GM11168 (cell line): Measurements from ENCODE around the gene MPRIP.
"Not testable (repeated sequence)": the region's sequence is repeated elsewhere in the genome, so short reads cannot be mapped to it uniquely, and the experiment has no call there.

Experiments
- in situ Hi-C: fragments of 300-500 bp; cut with MboI; formaldehyde crosslinking; loops from one replicate; pipeline ENCODE4 v1.12.0; 2022; ENCODE audit warnings: low sequenced_read_pairs; ENCODE audit not compliant: unreplicated experiment

The MPRIP gene

DNA sequence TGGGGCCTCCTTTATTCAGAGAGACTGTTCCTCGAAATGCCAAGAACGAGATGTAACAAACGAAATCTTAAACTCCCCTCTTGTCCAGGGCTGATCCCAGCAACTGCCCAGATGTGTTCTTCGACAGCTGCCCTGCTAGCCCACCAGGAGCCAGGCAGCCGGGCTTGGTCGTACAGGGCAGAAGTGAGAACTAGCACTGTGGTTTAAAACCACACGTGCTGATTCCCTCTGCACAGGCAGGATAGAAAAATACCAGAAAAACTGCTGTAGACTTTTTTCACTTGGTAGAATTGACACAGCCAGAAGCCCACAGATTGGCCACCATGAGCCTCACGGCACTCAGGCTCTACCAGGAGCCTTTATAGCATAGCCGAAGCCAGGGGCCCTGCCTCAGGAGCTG is 130.7 kb downstream of the MPRIP start:
- in situ Hi-C loops: no loop called here

DNA sequence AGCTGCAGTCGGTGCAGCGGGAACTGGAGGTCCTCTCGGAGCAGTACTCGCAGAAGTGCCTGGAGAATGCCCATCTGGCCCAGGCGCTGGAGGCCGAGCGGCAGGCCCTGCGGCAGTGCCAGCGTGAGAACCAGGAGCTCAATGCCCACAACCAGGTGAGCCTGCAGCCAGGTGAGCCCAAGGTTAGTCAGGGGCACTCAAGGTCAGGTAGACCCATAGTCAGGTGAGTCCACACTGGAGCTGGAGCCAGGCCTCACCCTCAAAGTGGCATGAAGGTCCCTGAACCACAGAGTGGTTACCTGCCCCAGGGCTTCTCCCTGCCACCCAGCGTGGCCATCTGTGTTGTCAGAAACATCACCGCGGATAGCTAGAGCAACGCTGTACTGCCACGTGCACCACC is 131.7 kb downstream of the MPRIP start:
- in situ Hi-C loops: no loop called here

DNA sequence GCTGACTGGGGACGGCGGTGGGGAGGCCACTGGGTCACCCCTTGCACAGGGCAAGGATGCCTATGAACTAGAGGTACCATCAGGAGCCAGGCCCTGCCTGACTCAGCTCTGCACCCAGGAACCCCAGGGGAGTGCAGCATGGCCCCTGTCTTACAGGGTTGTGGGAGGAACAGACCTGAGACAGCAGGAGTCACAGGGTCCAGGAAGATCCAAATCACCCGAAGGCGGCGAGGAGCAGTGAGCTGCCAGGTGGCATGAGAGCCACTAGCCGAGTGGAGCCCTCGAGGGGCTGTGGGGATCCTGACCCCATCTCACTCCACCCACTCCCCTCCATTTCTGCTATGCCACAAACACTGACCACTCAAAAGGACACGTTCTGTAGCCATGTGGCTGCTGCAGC is 133.1 kb downstream of the MPRIP start:
- in situ Hi-C loops: no loop called here

DNA sequence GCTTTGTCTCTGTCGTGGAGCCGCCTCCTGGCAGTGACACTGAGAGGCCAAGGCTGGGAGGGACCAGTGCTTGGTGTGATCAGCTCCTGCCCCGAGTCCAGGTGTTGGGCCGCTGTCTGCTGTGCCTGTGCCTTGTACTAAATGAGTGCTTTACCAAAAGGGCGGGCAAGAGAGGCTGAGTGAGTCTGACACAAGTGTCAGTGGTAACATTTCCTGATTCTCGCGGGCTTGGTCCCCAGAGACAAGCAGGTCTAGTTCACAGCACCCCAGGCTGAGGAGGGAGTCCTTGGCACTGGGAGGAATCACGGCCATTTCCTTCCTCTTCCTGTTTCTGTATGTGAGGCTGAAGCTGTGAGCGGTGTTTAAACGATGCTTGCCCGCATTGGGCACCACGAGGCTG is 133.7 kb downstream of the MPRIP start:
- in situ Hi-C loops: no loop called here

DNA sequence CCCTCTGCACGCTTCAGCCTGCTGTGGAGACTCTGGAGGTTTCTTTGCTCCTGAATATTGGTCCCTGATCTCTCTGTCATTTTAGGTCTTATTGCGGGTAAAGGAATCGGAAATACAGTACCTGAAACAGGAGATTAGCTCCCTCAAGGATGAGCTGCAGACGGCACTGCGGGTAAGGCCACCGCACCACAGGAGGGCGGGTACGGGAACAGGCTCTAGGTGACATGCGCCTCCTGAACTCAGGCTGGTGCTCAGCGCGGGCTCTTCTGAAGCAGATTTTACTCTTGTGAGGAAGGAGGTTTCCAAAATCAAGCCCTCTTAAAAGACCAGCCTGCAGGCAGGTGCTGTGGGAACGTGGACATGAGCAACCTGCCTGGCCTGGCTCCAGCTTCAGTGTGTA is 134.1 kb downstream of the MPRIP start:
- in situ Hi-C loops: no loop called here

DNA sequence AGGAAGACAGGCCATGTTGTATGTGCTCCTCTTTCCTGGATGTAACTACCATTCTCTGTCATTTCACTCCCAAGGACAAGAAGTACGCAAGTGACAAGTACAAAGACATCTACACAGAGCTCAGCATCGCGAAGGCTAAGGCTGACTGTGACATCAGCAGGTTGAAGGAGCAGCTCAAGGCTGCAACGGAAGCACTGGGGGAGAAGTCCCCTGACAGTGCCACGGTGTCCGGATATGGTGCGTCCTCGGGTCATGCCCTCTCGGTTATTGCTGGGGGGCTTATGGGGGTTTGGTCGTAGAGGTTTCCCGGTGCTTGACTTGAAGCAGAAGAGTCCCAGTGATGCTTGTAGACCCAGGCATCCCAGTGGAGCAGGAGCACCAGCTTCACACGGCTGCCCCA is 134.9 kb downstream of the MPRIP start:
- in situ Hi-C loops: no loop called here

DNA sequence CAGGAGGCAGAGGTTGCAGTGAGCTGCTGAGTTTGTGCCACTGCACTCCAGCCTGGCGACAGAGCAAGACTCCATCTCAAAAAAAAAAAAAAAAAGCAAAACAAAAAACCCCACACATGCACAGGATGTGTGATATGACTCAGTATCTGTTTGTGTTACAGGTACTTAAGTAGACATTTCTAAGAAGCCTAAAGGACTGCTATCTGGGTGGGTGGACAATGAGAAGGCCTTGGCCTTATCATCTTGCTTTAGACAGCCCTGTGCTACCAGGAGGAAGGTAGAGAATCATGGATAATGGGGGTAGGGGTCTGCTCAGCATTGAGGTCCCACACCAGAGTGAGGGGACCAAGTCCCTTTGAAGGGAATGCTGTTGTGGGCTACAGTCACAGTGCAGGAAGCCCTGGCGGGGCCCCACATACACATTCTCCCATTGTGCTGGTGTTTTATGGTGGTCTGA is 137.1 kb downstream of the MPRIP start:
- in situ Hi-C loops: no loop called here

DNA sequence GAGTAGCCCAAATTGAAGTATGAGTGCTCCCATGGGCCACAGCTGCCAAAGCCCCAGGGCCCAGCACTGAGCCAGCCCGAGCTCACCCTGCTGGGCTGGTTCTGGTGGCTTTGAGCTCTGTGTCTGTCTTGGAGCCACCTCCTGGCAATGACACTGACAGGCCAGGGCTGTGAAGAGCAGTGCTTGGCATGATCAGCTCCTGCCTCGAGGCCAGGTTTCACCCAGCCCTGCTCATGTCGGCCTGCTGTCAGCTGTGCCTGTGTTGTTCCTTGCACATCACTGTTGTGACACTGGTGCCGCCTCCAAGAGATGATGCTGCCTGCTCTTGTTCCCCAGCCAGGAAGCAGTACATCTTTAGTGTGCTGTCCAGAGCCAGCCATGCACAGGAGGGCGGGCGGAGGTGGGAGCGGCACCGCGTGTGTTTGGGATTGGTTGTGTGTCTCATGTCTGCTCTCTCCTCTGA is 137.9 kb downstream of the MPRIP start:
- in situ Hi-C loops: no loop called here

DNA sequence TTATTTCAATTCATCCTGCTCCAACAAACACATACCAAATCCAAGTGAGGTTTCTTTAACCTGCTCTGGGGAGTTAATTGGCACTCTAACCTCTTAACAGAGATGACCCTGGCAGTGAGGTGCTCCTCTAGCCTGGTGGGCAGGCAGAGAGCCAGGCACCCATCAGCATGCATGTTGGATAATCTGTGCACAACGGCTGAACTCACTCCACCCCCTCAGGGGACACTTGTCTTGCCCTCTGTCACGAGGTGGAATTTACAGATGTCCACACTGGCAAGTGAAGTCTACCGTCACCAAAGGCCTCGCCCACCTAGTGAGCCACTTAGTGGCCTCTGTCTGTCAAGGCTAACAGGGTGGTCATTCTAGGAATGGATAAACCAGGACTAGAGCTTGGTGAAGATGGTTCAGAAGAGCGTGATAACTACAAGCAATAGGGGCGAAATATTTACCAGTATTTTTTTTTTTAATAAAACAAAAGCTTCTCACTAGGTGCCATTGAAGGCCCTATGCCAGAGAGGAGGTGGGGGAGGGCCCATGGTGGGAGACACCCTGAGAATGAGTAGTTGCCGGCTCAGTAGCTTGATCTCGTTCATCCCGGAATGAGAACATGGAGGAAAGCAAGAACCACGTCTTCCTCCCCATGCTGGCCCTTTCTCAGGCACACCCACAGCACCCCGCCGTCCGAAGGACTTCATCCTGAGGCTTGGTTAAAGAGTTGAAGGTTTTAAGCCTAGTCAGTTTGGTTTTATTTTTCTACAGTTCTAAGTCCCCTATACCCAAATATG is 138.7 kb downstream of the MPRIP start:
- in situ Hi-C loops: no loop called here

DNA sequence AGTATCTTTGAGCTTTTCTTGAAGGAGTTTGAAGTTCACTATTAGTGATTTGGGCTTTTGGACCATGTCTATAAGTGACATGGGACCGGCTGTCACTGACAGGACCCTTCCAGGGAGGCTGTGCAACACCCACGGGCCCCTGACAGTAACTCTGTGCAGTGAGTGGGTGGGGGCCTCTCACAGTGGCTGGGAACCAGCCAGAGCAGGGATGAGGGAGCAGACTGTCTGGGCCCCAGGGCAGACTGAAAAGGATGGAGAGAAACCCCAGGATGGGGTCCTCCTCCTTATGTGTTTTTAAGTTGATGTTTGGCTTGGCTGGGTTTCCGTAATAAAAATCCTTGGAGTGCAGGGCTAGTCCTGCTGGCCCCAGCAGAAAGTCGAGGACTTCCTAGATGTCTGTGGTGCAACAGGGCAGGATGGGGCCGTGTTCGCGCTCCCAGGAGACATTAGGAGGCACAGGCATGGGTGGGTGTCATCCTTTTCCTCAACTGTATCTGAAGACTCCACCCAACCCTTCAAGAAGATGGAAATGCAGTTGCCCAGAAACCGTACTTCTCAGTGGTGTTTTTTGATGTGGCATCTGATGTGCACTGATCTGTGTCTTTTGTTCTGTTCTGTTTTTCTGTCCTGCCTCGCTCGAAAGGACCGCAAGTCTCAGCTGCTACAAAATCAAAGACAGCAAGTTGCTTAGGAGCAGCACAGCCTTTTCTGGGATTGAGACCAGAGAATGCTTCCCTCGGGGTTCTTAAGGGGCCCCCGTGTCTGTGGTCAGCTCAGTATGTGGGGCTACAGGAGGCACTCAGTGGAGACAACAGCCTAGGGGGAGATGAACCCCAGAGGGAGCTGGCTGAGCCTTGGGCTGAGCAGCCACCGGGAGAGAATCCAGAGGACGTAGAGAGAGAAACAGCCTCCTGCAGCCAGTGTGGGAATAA is 139.7 kb downstream of the MPRIP start:
- in situ Hi-C loops: no loop called here

DNA sequence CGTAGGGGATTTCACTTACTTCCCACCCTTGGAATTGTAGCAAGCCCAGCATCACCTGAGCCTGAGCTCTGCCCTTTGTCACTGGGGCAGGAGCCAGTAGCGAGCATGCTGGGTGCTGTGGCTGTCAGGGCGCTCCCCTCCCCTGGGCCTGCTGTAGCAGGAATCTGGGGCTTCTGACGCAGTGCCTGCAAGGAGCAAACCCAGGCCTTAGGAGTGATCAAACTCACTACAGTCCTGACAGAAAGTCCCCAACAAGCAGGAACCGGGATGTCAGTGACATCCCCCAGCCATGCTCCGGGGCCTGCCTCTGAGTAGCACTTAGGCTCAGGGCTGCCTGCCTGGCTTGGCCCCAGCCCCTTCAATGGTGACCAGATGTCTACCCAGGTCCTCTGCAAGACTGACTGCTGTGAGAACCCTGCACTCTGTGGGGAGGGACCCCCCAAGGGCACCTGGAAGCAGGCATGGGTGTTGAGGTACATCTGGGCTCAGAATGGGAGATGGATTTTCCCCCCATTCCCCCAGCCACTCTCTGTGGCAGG is 140.4 kb downstream of the MPRIP start:
- in situ Hi-C loops: no loop called here

DNA sequence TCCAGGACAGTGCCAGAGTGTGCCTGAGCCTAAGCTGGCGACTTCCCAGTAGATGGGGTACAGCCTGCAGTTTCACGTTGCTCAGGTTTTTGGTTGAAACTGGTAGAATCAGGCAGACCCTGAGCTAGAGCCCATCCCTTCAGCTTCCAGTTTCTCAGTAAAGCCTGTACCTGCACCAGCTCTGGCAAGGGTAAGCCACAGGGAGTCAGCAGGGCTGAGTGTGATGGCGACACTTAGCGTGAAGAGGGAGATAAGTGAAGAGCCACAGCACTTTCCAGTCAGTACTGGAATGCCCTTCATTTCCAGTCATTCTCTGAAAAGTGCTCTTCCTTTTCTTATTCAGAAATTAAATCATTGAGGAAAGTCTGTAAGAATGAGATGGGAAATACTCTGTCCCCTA is 141.5 kb downstream of the MPRIP start:
- in situ Hi-C loops: no loop called here

DNA sequence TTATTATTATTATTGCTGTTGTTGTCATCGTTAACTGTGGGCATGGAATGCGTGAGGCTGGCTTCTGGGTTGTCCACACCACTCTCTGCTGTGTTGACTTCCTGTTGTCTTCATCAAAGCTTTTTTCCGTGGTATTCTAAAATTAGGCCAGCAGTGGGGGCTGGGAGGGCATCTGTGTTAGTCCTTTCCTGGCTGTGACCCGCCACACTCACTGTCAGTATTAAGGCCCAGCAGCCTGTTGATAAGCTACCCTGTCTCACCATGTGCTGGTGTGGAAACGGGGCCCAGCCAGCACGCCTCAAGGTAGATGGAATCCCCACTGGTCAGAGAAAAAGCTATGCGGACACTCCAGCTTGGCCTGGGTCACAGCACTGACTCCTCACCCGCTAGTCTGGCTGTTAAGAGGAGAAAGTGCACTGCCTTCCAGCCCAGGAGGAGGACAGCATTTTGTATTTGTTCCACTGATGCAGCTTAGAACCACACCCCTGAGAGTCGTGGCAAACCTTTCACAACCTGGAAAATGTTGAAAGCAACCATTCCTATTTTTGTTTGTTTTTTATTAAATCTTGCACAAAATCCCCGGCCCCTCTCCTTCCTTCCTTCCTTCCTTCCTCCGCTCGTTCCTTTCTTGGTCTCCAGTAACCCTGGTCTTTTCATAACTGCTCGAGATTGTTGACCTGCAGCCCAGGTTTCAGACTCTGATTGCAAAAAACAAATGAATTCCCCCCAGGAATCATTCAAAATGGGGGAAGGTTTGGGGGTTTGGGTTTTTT is 142.9 kb downstream of the MPRIP start:
- in situ Hi-C loops: not testable (repeated sequence)

DNA sequence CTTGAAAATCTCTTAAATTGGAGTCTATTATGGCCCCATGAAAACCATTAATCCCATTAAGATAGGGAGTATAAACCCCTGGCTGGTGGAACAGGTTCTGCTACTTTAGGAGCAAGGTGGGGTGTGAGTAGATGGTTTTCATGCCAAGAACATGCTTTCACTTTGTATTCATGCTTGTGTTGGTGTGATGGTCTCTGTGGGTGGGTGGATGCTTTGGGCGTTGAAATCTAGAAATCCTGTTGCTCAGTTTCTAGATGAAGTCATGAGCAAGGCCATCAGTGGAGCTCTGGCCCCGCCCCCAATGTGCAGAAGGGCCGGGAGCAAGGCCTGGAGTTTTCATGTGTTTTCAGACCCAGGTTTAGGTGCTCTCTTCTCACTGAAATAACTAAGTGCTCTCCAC is 143.8 kb downstream of the MPRIP start:
- in situ Hi-C loops: no loop called here

DNA sequence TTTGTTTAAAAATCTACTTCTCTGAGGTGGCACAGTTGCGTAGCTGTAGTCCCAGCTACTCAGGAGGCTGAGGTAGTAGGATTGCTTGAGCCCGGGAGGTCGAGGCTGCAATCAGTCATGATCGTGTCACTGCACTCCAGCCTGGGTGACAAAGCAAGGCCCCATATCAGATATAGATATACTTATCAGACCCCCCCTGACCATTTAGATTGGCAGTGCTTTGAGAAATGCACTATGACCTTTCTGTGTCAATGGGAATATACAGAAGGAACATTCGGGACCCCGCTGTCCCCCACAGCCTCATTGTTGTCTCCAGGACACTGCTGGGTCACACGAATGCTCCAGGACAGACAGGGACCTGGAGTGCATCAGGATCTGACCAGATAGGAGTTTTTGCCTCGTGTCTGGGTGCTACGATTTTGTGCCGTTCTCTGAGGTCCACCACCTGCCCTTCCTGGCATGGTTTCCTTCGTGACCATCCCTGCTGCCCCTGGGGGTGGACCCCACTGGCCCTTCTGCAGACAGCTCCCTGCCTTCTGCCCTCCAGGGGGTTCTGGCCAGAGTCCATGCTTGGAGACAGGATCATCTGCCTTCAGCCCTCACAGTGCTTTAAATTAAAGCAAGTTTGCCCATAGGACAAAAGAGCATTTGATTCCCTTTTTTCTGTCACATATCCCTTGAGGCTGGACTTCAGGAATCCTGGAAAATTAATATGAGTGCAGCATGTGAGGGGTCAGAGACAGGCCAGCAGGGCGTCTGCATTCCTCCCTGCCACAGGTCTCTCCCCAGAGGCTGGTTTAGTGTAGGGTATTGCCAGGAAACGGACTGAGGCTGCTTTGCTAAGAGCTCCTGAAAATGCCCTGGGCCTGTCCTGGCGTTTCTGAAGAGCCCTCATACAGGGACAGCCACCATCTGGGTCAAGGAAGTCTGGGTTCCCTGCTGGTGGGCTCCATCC is 144.6 kb downstream of the MPRIP start:
- in situ Hi-C loops: no loop called here

DNA sequence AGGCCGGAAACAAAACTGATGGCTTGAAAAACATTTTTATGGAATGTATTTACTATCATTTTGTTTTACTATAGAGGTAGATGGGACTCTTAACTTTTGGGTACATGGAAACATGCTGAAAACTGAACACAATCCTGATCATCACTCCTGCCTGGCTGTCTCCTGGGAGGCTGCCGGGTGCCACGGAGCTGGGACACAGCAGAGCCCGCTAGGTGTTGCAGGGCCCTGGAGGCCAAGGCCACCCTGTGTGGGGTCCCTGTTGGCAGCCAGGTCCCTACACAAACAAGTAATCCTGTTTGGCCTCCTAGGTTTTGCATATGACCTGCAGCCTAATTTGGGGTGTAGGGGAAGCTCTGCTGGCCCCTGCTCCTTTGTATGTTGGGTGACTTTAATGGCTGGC is 146.3 kb downstream of the MPRIP start:
- in situ Hi-C loops: no loop called here

DNA sequence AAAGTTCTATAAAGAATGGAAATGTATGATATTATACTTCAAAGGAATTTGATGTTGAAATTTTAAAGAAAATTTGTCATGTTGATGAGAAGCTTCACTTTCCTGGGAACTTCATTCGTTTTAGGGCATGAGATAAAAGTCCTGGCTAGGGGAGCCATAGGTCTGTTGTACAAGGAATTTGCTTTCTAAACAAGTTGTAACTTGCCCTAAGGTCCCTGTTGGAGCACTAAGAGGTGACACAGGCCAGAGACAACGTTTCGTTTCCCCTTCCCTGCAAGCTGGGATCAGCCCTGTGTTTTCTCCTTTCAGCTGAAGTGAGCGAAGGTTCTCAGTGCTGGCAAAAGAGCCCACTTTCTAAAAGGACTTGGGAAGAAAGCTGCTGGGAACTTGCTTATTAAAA is 147.3 kb downstream of the MPRIP start:
- in situ Hi-C loops: no loop called here

DNA sequence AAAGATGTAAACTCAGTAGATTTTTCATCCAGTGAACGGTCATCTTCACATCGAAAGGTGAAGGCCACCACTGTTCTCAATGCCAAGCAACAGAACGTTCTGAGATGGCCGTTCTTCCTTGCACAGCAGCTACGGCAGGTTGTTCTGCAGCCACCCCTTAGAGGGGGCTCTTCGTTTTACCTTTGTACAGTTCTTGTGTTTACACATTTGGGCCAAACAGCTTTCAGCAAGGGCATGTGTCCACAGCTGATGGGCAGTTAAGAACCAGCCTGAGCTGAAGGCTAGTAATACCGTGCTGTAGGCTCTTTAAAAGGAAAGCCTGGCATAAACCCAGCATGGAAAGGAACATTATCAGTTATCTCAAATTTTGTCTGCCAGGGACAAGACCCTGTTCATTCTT is 147.9 kb downstream of the MPRIP start:
- in situ Hi-C loops: no loop called here

DNA sequence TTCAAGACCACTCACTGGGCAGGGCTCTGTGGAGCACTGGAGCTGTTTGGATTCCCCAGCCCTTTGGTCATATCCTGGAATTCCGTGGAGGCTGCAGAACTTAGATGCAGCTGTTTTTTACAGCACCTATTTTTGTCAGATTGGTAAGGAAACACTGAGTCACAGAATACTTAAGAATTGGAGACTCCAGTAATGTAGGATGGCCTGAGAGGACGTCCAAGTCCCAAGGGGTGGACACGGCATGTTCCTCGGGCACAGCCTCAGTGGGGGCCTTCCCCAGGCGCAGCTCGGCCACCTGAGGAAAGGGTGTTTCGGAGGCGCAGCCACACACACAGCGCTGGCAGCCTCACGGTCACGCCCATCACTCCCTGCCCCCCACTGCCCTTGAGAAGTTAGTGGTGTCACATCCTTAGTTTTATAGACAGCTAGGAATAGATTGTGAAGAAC is 149.1 kb downstream of the MPRIP start:
- in situ Hi-C loops: no loop called here
